Activated T-cell treated with anti-CD3 and anti-CD28 coated beads, Interleukin-2, amount 50 U/mL, for 1 hour (primary cell): ENCODE measurements around the gene CST5.
"Not testable (repeated sequence)": the region's sequence is repeated elsewhere in the genome, so short reads cannot be mapped to it uniquely, and the experiment has no call there.

ENCODE experiments used
- DNase-seq: peaks from one replicate; pipeline ENCODE4 v3.0.0-alpha.2; 2020

The CST5 gene, protein sequence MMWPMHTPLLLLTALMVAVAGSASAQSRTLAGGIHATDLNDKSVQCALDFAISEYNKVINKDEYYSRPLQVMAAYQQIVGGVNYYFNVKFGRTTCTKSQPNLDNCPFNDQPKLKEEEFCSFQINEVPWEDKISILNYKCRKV

DNA sequence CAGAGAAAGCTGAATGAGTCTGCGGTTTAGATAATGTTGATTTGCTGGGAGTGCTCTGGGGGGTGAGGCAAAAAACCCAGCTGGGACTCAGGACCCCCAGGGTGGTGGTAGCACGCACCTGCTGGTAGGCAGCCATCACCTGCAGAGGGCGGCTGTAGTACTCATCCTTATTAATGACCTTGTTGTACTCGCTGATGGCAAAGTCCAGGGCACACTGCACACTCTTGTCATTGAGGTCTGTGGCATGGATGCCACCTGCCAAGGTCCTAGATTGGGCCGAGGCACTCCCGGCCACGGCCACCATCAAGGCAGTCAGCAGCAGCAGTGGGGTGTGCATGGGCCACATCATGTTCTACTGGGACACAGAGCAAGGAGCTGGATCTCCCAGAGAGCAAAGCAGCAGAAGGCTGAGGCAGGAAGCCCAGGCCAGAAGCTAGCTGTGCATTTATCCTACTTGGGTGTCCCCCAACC is at the start of gene CST5:
Gene CST5 (minus strand): TSS at position 421 of the 471 bp plus-strand sequence. CDS start 72 bp downstream, at position 349.
- no peak for DNase-seq

GRCh38 chr20:23928788-23929187 is 49.2 kb upstream of the CST5 start:
- DNase-seq, result peak; percentile 29

DNA sequence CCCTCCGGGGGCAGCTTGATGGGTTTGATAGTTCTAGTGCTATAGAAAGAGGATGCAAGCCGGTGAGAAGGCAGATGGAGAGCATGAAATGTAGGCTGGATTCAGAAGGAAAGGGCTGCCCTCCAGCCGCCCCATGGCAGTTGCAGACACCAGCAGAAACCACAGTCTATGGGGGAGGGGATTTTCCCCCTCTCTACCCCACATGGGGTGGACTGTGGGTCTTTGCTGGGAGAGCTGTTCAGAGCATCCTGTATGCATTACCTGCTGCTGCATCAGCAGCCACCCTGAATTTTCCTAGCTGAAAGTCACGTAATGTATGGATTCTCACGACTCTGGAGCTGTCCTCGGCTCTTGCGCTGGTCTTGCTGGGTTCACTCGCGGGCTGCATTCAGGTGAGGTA is 48.8 kb upstream of the CST5 start:
- DNase-seq, result no peak

DNA sequence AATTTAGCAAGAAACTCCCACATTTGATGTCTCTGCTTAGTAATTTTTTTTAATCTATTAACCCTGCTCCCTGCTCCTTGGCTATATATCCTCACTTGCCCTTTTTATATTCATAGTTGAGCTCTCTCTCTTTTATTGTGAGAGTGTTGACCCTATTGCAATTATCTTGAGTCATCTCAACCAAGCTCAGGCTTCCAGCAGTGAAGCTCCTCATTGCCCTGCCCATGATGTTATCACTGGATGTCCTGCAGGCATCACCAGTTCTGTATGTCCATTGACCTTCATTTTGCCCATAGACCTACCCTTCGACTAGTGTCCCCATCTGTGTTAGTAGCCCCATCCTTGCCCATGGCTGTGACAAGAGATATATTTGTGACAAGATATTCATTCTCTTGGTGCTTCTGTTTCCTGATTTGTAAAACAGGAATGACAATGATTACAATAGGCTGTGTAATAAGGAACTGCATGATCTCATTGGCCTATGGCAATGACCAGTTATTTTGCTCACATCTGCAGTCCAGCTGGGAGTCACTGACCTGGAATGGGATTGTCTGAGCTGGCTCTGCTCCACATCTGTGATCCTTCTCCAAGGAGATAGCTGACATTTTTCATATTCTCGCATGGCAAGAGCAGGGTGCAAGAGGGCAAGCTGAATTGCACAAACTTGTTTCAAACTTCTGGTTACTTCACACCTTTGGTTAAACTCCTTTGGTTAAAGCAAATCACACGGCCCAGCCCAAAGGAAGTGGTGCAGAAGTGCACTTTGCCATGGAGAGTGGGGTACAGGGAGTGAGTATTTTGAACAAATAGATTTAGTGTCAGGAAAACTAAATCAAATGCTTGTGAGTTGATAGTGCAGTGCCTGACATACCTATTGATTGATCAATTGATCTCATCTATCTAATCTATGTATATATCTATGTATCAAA is 47.7 kb upstream of the CST5 start:
- DNase-seq, result no peak

DNA sequence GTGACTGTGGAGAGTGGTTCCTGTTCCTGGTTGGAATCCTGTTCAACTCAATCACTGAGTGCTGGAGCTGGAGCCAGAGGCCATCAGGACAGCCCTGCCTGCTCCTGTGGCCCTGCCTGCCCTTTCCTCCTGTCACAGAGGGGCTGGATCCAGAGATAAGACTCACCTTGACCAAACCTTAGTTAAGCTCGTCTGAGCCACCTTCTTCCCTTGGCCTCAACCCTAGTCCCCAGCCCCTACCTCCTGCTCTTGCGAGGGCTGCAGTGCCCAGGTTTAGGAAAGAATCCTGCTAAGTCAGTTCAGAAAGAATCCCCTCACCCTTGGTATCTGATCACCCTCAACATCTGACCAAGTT is 47.0 kb upstream of the CST5 start:
- DNase-seq, result no peak

GRCh38 chr20:23925789-23926525 is 46.4 kb upstream of the CST5 start:
- DNase-seq, result no peak

- DNase-seq, result no peak
These were observed 45.2 kb upstream of the CST5 start for GRCh38 chr20:23924751-23925150.

- DNase-seq, result no peak
These were observed 44.4 kb upstream of the CST5 start for GRCh38 chr20:23923891-23924435.

GRCh38 chr20:23923311-23923710 is 43.8 kb upstream of the CST5 start:
- DNase-seq, result no peak

DNA sequence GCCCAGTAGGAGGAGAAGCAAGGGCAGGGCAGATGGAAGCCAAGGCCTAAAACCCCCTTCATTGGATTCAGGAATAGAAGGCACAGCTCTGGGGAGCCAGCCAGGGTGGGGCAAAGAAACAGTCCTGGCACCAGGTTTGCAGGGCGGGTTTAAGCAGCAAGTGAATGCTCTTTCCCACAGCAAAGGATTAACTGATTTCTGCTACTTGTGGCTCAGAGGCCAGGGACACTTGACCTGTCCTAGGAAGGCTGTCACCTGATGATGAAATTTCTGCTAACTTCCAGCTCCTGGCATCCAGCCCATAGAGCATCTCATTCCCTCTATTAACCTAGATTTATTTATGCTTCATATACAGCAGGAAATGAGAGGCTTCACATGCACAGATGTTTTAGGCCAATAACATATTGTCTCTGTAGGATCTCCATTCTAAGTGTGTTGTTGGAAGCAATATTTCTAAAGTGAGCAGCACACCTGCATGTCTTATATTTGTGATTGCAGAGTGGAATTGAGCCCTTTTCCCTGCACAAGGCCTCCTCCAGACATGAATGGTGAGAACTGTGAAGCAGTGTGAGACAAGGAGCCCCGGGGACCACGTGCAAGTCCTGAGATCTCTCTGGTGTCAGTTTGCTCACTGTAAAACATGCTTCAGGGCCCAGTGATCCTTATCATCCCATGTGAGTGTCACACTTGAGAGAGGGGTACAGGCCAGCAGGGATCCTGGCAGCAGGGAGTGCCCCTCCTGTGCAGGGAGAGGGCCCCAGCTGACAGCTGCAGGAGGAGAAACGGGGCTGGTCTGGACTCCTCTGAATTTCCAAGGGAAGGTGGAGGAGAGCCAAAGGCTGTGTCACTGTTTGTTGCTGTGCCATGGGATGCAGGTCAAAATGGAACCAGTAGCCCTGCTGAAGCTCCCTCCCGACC is 41.1 kb upstream of the CST5 start:
- no peak for DNase-seq

GRCh38 chr20:23918896-23919295 is 39.3 kb upstream of the CST5 start:
- DNase-seq, result no peak

DNA sequence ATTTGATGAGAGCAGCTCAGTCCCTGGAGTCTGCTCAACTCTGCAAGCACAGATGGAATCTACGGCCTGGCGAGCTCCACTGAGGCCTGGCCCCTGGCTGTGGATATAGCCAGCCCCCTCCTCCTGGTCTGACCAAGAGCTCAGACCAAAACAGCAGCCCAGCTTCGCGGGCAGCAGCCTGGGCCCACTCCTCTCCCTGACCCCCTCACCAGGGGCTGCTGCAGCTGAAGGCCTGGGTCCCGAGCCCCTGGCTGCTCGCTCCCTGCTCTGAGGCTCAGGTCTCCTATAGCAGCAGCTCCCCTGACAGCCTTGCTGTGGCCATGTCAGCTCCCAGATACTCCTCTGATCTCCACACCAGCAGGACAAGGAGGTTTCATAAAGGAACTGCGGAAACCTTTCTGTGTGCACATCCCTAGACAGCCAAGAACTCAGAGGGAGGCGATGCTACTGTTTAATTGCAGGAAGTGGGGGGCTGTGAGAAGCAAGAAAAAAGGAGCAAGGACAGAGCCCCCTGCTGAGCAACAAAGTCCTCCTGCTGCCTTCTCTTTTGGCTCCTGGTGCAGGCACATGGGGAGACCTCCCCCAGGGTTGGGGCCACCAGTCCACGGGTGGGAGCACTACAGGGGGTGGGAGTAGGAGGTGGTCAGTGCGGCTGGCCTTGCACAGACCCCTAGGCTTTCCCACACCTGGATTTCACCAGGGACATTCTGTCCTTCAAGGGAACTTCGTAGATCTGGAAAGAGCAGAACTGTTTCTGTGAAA is 38.7 kb upstream of the CST5 start:
- no peak for DNase-seq

DNA sequence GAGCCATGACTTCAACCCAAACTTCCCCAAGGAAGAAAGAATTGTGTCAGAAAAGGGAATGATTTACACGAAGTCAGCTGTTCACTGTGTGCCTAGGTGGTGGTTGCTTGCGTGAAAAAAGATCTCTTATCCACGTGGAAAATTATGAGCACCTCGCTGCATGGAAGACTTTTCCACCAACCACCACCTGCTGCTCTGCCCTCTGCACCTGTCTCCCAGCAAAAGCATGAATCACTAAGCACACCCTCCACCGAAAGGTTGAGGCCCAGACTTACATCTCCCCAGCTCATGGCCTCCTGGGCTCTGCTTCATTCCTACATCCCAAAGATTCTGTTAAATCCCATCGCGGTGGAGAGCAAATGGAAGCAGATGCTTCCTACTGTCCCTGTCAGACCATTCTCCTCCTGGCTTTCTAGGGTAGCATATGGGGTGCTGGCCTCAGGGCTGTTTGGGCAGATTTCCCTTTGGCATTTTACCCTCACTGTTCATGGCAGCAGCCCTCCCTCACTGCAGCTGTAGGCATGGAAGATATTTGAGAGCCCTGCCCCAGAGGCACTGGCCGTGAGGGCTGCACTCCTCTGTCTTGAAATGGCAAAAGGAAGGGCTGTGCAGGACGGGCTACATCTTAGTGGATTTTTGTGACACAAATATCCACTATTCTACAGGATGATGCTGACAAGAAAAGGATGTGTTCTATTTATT is 37.6 kb upstream of the CST5 start:
- no peak for DNase-seq

- DNase-seq, result no peak
These were observed 36.3 kb upstream of the CST5 start for GRCh38 chr20:23915844-23916243.

GRCh38 chr20:23914469-23914868 is 34.9 kb upstream of the CST5 start:
- DNase-seq, result not testable (repeated sequence)

- DNase-seq, result no peak
These were observed 30.7 kb upstream of the CST5 start for GRCh38 chr20:23910210-23910609.

- no peak for DNase-seq
These were observed 29.8 kb upstream of the CST5 start for GRCh38 chr20:23909390-23909789.

DNA sequence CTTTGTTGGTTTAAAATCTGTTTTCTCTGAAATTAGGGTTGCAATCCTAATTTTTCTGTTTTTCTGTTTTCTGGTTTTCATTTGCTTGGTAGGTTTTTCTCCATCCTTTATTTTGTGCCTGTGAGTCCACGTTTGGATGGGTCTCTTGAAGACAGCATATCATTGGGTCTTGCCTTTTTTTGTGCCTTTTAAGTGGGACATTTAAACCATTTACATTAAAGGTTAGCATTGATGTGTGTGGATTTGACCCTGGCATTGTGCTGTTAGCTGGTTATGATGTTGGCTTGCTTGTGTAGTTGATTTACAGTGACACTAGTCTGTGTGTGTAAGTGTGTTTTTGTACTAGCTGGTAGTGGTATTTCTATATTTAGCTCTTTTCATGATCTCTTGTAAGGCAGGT is 28.0 kb upstream of the CST5 start:
- no peak for DNase-seq

GRCh38 chr20:23902396-23902795 is 22.8 kb upstream of the CST5 start:
- not testable (repeated sequence) for DNase-seq

GRCh38 chr20:23890867-23891266 is 11.3 kb upstream of the CST5 start:
- DNase-seq, result not testable (repeated sequence)

- DNase-seq, result peak; percentile 62
These were observed 10.2 kb upstream of the CST5 start for GRCh38 chr20:23889775-23890187.
